H1 (cell line): ENCODE measurements around the gene EIF4E3. TPM values are rescaled to one million over a fixed set of nuclear protein-coding genes. Genes with fewer than 3 reads are reported as not detected.

Experiments
- CTCF ChIA-PET: fragments of 300-600 bp; sonication (Branson Sonifier 250); formaldehyde crosslinking; loops from one replicate; lab custom pipeline; 2021; ENCODE audit not compliant: partially characterized antibody; lab: Charles Lee
- POLR2A ChIA-PET: fragments of 300-600 bp; sonication (Branson Sonifier 250); formaldehyde crosslinking; loops from one replicate; lab custom pipeline; 2021; ENCODE audit warnings: inconsistent platforms; ENCODE audit not compliant: partially characterized antibody; lab: Charles Lee
- DNase-seq, 2 experiments: peaks; one replicate each; pipeline versions ENCODE4 v3.0.0 to v3.0.0-alpha.2; 2010 to 2022; ENCODE audit warnings: low spot score in 2 of 2, low read depth in 1 of 2, mixed read lengths in 1 of 2
- FAIRE-seq: peaks from 2 replicates; lab custom pipeline; 2011; peaks lifted over from hg19 to GRCh38; lab: Jason Lieb, UNC
- H2AFZ ChIP-seq: 2 replicates; pipeline ENCODE4 v1.8.1; 2012; ENCODE audit warnings: low read length, inconsistent platforms
- H2AK5ac ChIP-seq: 2 replicates; pipeline ENCODE4 v1.6.1; 2013; ENCODE audit warnings: low read depth, low read length
- H2BK120ac ChIP-seq: replicated peaks from 2 replicates; pipeline ENCODE3; 2013; ENCODE audit warnings: low read depth, low read length, inconsistent platforms
- H2BK12ac ChIP-seq: 2 replicates; pipeline ENCODE4 v1.6.1; 2013; ENCODE audit warnings: low read depth, low read length
- H2BK15ac ChIP-seq: 2 replicates; pipeline ENCODE4 v1.6.1; 2013; ENCODE audit warnings: low read length
- H2BK20ac ChIP-seq: 2 replicates; pipeline ENCODE4 v1.6.1; 2013; ENCODE audit warnings: low read length
- H2BK5ac ChIP-seq: 2 replicates; pipeline ENCODE4 v1.6.1; 2013; ENCODE audit warnings: low read depth, low read length
- H3K14ac ChIP-seq: 2 replicates; pipeline ENCODE4 v1.6.1; 2013; ENCODE audit warnings: inconsistent platforms; ENCODE audit not compliant: insufficient read length
- H3K18ac ChIP-seq: 2 replicates; pipeline ENCODE4 v1.6.1; 2013; ENCODE audit warnings: low read length; ENCODE audit errors: extremely low read depth
- H3K23ac ChIP-seq: 2 replicates; pipeline ENCODE4 v1.6.1; 2013; ENCODE audit warnings: inconsistent platforms; ENCODE audit not compliant: insufficient read length
- H3K23me2 ChIP-seq: 2 replicates; pipeline ENCODE4 v1.6.1; 2013; ENCODE audit warnings: low read depth, low read length
- H3K27ac ChIP-seq: 2 replicates; pipeline ENCODE4 v1.6.1; 2011; ENCODE audit warnings: low read depth, low read length, inconsistent platforms
- H3K27me3 ChIP-seq, 4 experiments: replicated peaks in 1 of 4; 1 replicate in 1 of 4; 2 replicates in 3 of 4; pipeline versions ENCODE4 v1.6.1 to v1.8.1; 2011 to 2013; ENCODE audit warnings: low read length in 3 of 4, mild to moderate bottlenecking in 3 of 4, inconsistent platforms in 2 of 4, mixed read lengths in 2 of 4, moderate library complexity in 1 of 4; ENCODE audit not compliant: control insufficient read depth in 3 of 4, insufficient read depth in 3 of 4; ENCODE audit errors: extremely low read depth in 1 of 4
- H3K36me3 ChIP-seq, 4 experiments: 2 replicates each; pipeline versions ENCODE4 v1.6.1 to v1.8.1; 2011 to 2013; ENCODE audit warnings: mild to moderate bottlenecking in 4 of 4, low read length in 3 of 4, moderate library complexity in 2 of 4, control low read depth in 1 of 4, inconsistent platforms in 1 of 4; ENCODE audit not compliant: insufficient read depth in 4 of 4, control insufficient read depth in 2 of 4
- H3K4ac ChIP-seq: replicated peaks from 2 replicates; pipeline ENCODE3; 2013; ENCODE audit warnings: low read length, low read depth, mixed read lengths, inconsistent platforms; ENCODE audit not compliant: insufficient read length
- H3K4me1 ChIP-seq, 4 experiments: replicated peaks in 1 of 4; 1 replicate in 1 of 4; 2 replicates in 3 of 4; pipeline versions ENCODE4 v1.6.1 to v1.8.1; 2011 to 2013; ENCODE audit warnings: low read length in 3 of 4, inconsistent platforms in 2 of 4, mixed read lengths in 1 of 4; ENCODE audit not compliant: insufficient read depth in 4 of 4, control insufficient read depth in 3 of 4
- H3K4me2 ChIP-seq, 2 experiments: 2 replicates each; pipeline versions ENCODE4 v1.6.1 to v1.8.1; 2011 to 2013; ENCODE audit warnings: low read depth in 2 of 2, low read length in 2 of 2, control low read depth in 1 of 2, inconsistent platforms in 1 of 2, mild to moderate bottlenecking in 1 of 2; ENCODE audit not compliant: insufficient read depth in 1 of 2
- H3K4me3 ChIP-seq, 4 experiments: fragments of 200-600, 300-600 bp in 1 of 4; sonication (generic), shearing (Covaris generic), sonication (Bioruptor Twin) in 1 of 4; 2 replicates each; pipeline versions ENCODE4 v1.5.1 to v1.8.1; 2011 to 2016; ENCODE audit warnings: low read length in 4 of 4, low read depth in 3 of 4, control low read depth in 2 of 4, inconsistent platforms in 2 of 4, mild to moderate bottlenecking in 2 of 4, mixed read lengths in 1 of 4, moderate library complexity in 1 of 4; ENCODE audit not compliant: insufficient read depth in 2 of 4; ENCODE audit errors: extremely low read depth in 1 of 4
- H3K56ac ChIP-seq: replicated peaks from 2 replicates; pipeline ENCODE3; 2013; ENCODE audit warnings: low read depth, mild to moderate bottlenecking, mixed read lengths, low read length, inconsistent platforms; ENCODE audit not compliant: insufficient read length
- H3K79me1 ChIP-seq: 2 replicates; pipeline ENCODE4 v1.6.1; 2013; ENCODE audit warnings: low read depth, low read length, control low read depth
- H3K79me2 ChIP-seq, 2 experiments: 2 replicates each; pipeline versions ENCODE4 v1.6.1 to v1.8.1; 2012 to 2013; ENCODE audit warnings: low read length in 2 of 2, mild to moderate bottlenecking in 2 of 2, inconsistent platforms in 1 of 2; ENCODE audit not compliant: insufficient read depth in 2 of 2, control insufficient read depth in 1 of 2
- H3K9ac ChIP-seq, 4 experiments: replicated peaks in 1 of 4; 1 replicate in 1 of 4; 2 replicates in 3 of 4; pipeline versions ENCODE4 v1.6.1 to v1.8.1; 2011 to 2013; ENCODE audit warnings: low read depth in 3 of 4, low read length in 3 of 4, control low read depth in 2 of 4, mild to moderate bottlenecking in 2 of 4, moderate library complexity in 2 of 4, inconsistent platforms in 1 of 4; ENCODE audit errors: extremely low read depth in 1 of 4
- H3K9me3 ChIP-seq, 2 experiments: 2 replicates each; pipeline versions ENCODE4 v1.6.1 to v1.8.1; 2012 to 2013; ENCODE audit warnings: mild to moderate bottlenecking in 2 of 2, moderate library complexity in 2 of 2, control low read depth in 1 of 2, inconsistent platforms in 1 of 2, low read depth in 1 of 2, low read length in 1 of 2, mixed read lengths in 1 of 2; ENCODE audit not compliant: insufficient read depth in 2 of 2
- H4K20me1 ChIP-seq, 2 experiments: replicated peaks in 1 of 2; 2 replicates each; pipeline versions ENCODE3 to v1.8.1; 2011 to 2013; ENCODE audit warnings: inconsistent platforms in 2 of 2, low read length in 2 of 2, mild to moderate bottlenecking in 1 of 2; ENCODE audit not compliant: insufficient read depth in 2 of 2, control insufficient read depth in 1 of 2
- H4K5ac ChIP-seq: 2 replicates; pipeline ENCODE4 v1.6.1; 2013; ENCODE audit warnings: low read length, low read depth, mixed read lengths, inconsistent platforms; ENCODE audit not compliant: insufficient read length
- H4K8ac ChIP-seq: 2 replicates; pipeline ENCODE4 v1.8.0; 2013; ENCODE audit warnings: mild to moderate bottlenecking, moderate library complexity, low read length, inconsistent platforms; ENCODE audit not compliant: insufficient read depth; ENCODE audit errors: extremely low read depth
- H4K91ac ChIP-seq: replicated peaks from 2 replicates; pipeline ENCODE3; 2013; ENCODE audit warnings: low read length, mixed read lengths, inconsistent platforms; ENCODE audit not compliant: insufficient read length
- HDAC6 ChIP-seq: IDR thresholded peaks from one replicate; pipeline ENCODE4 v1.7.1; 2012; ENCODE audit warnings: low read depth, mild to moderate bottlenecking, inconsistent platforms, low read length, moderate library complexity
- MAFK ChIP-seq: IDR thresholded peaks from 2 replicates; pipeline ENCODE4 v1.6.1; 2012; ENCODE audit warnings: low read depth, mild to moderate bottlenecking, improper control_type of control experiment, low read length
- POLR2A ChIP-seq, 2 experiments: IDR thresholded peaks; 1 replicate in 1 of 2; 2 replicates in 1 of 2; pipeline ENCODE4 v1.6.1; 2011; ENCODE audit warnings: low read depth in 2 of 2, low read length in 2 of 2, mild to moderate bottlenecking in 2 of 2; ENCODE audit errors: control extremely low read depth in 1 of 2
- RFX5 ChIP-seq: IDR thresholded peaks from 2 replicates; pipeline ENCODE4 v1.6.1; 2011; ENCODE audit warnings: low read depth, low read length, improper control_type of control experiment, borderline replicate concordance
- SIN3A ChIP-seq, 2 experiments: IDR thresholded peaks in 1 of 2; conservative IDR thresholded peaks in 1 of 2; 2 replicates each; pipeline ENCODE4 v1.6.1; 2011 to 2012; ENCODE audit warnings: low read length in 2 of 2, improper control_type of control experiment in 1 of 2, low read depth in 1 of 2, mild to moderate bottlenecking in 1 of 2
- polyA plus RNA-seq, 7 experiments: library from polyadenylated mRNA; depleted of rRNA in 3 of 7; stranded (reverse) in 5 of 7; unstranded in 2 of 7; fragments of >200 nt in 5 of 7; fragments of 200-250 nt in 2 of 7; gene quantifications; 1 replicate in 5 of 7; 2 replicates in 1 of 7; 4 replicates in 1 of 7; pipeline versions ENCODE4 v1.2.1 to v1.2.3, GENCODE V29; 2011 to 2013; ENCODE audit warnings: missing spikeins in 2 of 7, mixed read lengths in 2 of 7
- total RNA-seq: library from RNA; stranded (reverse); fragmentation: NEBNext Ultra II Directional; extraction: Animal tissue kit (Norgen Biotek cat#: 25700); gene quantifications from 2 replicates; pipeline ENCODE4 v1.2.1, GENCODE V29; 2021

Gene EIF4E3
- total and polyA plus RNA-seq, 2 of the 8 experiments (the other 6 are each of a cell fraction or from before 2014, with no cell fraction given): 5.2 to 17.0 TPM

- no peak overlapping the region for H3K27ac ChIP-seq
- H3K4ac ChIP-seq: no peak overlapping the region
- no peak overlapping the region for H4K5ac ChIP-seq
- no peak for DNase-seq
- no peak overlapping the region for H2BK120ac ChIP-seq
- 0 out of 2 replicates have a peak, but pooled peaks cover 2% of the 10 kb centered on the region for H3K79me1 ChIP-seq
- H3K9ac ChIP-seq: no peak overlapping the region
- H3K23me2 ChIP-seq: no peaks in the 10 kb centered on the region
- no peak overlapping the region for H2BK15ac ChIP-seq
- H4K8ac ChIP-seq: no peak overlapping the region
- no peak overlapping the region for H3K56ac ChIP-seq
- H3K14ac ChIP-seq: no peak overlapping the region
- no peaks in the 10 kb centered on the region for H3K9me3 ChIP-seq
- CTCF ChIA-PET: interaction anchor here (0.9 to 1.0 kb wide), 2 partner anchors 156 to 170 kb away, joined by 3 read pairs; no protein-coding TSS in a partner anchor
- H3K4me3 ChIP-seq: no peak overlapping the region
- no peaks in the 10 kb centered on the region for H4K20me1 ChIP-seq
- no peak for FAIRE-seq
- no peaks in the 10 kb centered on the region for H3K4me1 ChIP-seq
- no peaks in the 10 kb centered on the region for H3K36me3 ChIP-seq
- no peak overlapping the region for H4K91ac ChIP-seq
- H2BK20ac ChIP-seq: no peak overlapping the region
- H2BK5ac ChIP-seq: no peak overlapping the region
- POLR2A ChIA-PET: no interaction called here
- TF ChIP-seq SIN3A (conservative IDR thresholded peaks at IDR 0.05 in 1 of 2, IDR thresholded peaks at IDR 0.05 in 1 of 2; ENCODE audit: low read depth in 1 of 2, low read length in 2 of 2) (no peak), POLR2A (IDR thresholded peaks at IDR 0.05; ENCODE audit: control extremely low read depth in 1 of 2, low read depth in 2 of 2, low read length in 2 of 2) (no peak), RFX5 (no peak), HDAC6 (no peak), MAFK (no peak)
- TF ChIP-seq, all 59 proteins: peak for 0
- Histone ChIP-seq H2AK5ac (no peak overlapping the region), H3K4me2 (no peak overlapping the region), H3K18ac (no peak overlapping the region), H2BK12ac (no peak overlapping the region), H2AFZ (no peak overlapping the region), H3K79me2 (no peaks in the 10 kb centered on the region), H3K27me3 (no peaks in the 10 kb centered on the region), H3K23ac (no peak overlapping the region)
Measured at GRCh38 chr3:71704915-71705314, 20.3 kb downstream of the EIF4E3 start.
